GDM1 (cell line): ENCODE results near the gene PNN.
"Not testable (repeated sequence)": the region's sequence is repeated elsewhere in the genome, so short reads cannot be mapped to it uniquely, and the experiment has no call there.

Source experiments
- DNase-seq: peaks from one replicate; lab custom pipeline; 2025; lab: John Stamatoyannopoulos, UW

The PNN gene

DNA sequence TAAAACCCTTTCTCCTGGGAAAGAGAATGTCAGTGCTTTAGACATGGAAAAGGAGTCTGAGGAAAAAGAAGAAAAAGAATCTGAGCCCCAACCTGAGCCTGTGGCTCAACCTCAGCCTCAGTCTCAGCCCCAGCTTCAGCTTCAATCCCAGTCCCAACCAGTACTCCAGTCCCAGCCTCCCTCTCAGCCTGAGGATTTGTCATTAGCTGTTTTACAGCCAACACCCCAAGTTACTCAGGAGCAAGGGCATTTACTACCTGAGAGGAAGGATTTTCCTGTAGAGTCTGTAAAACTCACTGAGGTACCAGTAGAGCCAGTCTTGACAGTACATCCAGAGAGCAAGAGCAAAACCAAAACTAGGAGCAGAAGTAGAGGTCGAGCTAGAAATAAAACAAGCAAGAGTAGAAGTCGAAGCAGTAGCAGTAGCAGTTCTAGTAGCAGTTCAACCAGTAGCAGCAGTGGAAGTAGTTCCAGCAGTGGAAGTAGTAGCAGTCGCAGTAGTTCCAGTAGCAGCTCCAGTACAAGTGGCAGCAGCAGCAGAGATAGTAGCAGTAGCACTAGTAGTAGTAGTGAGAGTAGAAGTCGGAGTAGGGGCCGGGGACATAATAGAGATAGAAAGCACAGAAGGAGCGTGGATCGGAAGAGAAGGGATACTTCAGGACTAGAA is 6.1 kb downstream of the PNN start:
- DNase-seq: no peak

DNA sequence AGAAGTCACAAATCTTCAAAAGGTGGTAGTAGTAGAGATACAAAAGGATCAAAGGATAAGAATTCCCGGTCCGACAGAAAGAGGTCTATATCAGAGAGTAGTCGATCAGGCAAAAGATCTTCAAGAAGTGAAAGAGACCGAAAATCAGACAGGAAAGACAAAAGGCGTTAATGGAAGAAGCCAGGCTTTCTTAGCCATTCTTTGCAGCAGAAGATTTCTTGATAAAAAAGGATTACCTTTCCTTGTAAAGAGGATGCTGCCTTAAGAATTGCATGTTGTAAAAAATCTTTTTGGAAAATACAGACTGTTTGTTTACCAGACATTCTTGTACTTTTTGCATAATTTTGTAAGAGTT is 6.6 kb downstream of the PNN start:
- DNase-seq: no peak

DNA sequence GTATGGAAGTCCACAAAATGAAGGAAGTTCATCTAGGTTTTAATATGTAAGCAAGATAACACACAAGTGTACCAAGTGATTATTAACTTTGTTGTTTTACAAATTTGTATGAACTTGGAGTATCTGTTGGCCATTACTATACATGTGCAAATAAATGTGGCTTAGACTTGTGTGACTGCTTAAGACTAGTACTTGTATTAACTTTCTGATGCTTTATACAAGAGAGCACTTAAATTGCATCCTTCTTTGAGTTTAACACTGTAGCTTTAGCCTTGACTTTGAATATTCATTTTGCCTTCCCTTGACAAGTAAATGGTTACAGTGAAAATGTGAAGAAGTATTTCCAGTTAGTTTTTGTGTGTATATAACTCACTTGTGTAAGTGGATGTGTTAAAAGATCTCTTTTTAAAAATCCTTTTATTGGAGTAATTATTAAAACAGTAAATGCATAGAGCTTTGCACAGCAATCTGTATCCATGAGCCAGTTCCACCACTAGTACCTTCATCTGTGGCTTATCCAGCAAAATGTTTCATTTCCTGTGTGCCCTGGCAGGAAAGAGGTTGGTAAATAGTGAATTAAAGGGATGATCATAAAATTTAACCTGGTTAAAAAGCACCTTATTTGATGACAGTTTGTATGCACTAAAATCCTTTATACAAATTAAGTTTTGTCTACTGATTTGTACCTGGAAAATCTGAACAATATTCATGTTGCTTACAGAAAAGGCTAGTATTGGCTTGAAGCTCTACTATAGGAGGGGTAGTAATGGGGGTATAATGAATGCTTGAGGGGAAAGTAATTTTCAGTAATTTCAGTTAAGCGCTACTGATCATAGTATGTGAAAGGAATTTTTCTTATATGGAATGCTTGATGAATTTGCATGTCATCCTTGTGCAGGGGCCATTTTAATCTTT is 8.0 kb downstream of the PNN start:
- DNase-seq: no peak

DNA sequence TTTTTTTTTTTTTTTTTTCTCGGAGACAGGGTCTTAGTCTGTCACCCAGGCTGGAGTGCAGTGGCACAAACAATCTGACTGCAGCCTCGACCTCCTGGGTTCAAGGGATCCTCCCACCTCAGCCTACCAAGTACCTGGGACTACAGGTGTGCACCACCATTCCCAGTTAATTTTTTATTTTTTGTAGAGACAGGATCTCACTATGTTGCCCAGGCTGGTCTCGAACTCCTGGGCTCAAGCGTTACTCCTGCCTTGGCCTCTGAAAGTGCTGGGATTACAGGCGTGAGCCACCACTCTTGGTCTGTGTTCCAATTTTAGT is 8.6 kb downstream of the PNN start:
- DNase-seq: not testable (repeated sequence)

DNA sequence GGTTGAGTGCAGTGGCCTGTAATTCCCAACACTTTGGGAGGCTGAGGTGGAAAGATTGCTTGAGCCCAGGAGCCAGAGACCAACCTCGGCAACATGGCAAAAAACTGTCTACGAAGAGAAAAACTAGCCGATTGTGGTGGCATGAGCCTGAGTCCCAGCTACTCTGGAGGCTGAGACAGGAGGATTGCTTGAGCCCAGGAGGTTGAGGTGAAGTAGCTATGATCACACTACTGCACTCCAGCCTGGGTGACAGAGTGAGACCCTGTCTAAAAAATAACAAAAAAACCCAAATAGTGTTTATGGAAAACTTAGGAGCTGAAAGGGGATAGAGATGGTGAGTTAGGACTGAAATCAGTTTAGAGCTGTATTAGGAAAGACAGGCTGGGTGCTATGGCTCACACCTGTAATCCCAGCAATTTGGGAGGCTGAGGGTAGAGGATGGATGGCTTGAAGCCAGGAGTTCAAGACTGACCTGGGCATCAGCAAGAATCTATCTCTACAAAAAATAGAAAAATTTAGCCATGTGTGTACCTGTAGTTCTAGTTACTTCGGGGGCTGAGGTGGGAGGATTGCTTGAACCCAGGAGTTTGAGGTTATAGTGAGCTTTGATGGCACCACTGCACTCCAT is 9.7 kb downstream of the PNN start:
- no peak for DNase-seq

DNA sequence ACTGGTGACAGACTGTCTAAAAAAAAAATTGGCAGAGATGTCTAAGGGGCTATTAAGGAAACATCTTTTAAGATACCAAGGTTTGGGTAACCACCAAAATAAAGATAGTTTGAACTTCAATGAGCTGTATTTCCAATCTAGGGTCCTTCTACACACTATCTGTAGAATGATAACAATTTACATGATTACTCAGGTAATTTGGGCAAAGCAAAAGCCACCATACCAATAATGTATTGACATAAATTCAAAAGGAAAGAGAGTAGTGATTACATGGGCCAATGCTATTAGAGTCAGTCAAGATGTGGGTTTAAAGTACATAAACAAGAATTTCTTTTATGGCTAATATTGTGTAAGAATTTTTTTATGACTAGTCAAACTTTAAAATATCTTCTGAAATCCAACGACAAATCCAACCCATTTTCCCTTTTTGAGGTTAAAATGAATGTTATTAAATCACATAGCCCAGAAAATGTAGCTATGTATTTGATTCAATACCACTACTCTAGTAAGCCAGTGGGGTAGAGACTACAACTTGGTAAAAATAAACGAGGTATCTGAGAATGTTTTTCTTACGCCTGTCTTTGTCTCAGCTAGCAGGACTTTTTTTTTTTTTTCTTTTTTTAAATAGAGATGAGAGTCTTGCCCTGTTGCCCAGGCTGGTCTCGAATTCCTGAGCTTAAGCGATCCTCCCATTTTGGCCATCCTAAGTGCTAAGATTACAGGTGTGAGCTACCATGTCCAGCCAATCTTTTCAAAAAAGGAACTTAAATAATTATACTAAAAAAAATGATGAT is 10.4 kb downstream of the PNN start:
- DNase-seq: no peak

DNA sequence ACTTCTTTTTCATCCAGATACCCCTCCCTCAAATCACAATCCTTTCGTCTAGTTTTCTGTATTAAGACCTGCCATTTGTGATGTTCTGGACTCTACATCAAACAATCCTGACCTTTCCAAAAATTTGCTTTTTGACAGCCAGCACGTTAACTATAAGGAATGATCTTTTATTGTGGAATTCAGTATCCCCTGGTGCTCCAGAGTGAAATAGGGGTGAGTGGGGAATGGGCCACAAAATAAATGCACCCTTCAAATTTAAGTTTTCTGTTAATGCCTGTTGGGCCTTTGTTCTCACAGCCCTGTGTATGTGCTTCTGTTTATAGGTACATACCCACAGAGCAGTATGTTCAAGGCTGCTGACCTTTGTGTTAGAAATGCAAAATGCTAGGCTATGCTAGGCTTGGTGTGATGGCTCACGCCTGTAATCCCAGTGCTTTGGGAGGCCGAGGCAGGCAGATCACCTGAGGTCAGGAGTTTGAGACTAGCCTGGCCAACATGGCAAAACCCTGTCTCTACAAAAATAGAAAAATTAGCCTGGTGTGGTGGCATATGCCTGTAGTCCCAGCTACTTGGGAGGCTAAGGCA is 12.0 kb downstream of the PNN start:
- no peak for DNase-seq

DNA sequence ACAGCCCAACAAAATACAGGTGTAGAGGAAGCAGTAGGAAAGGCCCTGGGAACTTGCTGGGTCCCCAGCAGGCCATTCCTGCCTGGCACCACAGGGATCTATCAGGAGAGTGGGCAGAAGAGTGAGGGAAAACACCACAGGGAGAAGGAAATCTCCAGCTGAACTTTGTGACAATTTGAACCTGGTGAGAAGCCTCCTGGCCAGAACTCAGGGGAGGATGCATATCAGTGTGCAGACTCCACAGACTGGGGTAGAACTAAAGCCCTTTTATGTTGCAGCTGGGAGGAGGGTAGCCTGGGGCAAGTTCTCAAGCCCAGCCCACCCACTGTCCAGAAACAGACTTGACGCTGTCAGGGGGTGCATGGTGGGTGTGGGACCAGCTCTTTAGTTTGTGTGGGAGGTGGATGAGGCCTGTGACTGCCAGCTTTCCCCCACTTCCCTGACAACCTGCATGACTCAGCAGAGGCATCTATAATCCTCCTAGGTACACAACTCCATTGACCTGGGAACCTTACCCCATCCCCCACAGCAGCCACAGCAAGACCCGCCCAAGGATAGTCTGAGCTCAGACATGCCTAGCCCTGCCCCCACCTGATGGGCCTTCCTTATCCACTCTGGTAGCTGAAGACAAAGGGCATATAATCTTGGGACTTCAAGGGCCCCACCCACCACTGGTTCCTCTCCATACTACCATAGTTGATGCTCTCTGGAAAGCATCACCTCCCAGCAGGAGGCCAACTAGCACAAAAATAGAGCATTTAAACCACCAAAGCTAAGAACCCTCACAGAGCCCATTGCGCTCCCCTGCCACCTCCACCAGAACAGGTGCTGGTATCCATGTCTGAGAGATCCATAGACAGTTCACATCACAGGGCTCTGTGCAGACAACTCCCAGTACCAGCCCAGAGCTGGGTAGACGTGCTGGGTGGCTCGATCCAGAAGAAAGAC is 28.9 kb downstream of the PNN start:
- DNase-seq: no peak

DNA sequence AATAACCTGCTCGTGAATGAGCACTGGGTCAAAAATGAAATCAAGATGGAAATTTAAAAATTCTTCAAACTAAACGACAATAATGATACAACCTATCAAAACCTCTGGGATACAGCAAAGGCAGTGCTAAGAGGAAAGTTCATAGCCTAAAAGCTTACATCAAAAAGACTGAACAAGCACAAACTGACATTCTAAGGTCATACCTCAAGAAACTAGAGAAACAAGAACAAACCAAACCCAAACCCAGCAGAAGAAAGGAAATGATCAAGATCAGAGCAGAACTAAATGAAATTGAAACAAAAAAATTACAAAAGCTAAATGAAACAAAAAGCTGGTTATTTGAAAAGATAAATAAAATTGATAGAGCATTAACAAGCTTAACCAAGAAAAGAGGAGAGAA is 32.4 kb downstream of the PNN start:
- not testable (repeated sequence) for DNase-seq

DNA sequence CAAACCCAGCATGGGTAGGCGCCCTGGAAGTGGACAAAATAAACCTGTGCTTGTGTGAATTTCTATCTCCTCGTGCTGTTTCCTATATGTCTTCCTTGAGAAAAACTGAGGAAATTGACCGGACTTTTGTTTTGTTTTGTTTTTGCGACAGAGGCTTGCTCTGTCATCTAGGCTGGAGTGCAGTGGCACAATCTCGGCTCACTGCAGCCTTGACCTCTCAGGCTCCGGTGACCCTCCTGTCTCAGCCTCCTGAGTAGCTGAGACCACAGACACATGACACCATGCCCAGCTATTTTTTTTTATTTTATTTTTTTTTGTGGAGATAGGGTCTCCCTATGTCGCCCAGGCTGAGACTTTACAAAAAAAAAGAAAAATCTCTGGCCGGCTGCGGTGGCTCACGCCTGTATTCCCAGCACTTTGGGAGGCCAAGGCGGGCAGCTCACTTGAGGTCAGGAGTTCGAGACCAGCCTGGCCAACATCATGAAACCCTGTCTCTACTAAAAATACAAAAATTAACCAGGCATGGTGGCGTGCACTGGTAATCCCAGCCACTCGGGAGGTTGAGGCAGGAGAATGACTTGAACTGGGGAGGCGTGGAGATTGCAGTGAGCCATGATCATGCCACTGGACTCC is 36.2 kb downstream of the PNN start:
- DNase-seq: no peak

DNA sequence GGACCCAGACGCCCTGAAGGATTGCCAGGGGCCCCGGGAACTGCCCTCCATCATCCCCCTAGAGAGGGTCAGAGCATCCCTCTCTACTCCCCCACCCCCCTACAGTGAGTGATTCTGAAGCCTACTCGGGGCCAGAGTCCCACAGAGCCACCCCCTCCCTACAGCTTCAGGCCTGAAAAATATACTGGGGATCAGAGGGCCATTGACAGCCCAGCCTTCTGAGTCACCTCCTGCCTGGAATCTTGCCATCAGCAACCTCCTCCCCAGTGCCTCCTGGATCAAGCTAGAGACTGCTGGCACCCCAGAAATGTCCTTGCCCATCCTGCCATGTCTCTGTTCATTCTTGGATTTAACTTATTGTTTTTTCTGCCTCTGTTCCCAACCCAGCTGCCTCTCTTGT is 37.0 kb downstream of the PNN start:
- DNase-seq: no peak

DNA sequence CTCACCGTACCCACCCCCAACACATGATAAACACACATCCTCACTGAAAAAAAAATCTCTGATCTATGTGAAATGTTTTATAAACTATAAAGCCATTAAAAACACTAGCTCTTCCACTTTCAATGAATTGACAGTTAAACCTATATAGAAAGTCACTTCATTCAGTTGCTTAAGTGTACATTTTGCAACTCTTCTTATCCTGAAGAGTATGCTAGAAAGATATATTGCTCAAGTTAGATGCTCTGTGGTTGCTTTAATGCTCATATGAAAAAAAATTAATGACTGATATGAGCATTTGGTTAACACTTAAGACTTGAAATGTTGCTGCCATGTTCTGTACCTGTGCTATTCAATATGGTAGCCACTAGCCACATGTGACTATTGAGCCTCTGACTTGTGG is 37.6 kb downstream of the PNN start:
- no peak for DNase-seq

DNA sequence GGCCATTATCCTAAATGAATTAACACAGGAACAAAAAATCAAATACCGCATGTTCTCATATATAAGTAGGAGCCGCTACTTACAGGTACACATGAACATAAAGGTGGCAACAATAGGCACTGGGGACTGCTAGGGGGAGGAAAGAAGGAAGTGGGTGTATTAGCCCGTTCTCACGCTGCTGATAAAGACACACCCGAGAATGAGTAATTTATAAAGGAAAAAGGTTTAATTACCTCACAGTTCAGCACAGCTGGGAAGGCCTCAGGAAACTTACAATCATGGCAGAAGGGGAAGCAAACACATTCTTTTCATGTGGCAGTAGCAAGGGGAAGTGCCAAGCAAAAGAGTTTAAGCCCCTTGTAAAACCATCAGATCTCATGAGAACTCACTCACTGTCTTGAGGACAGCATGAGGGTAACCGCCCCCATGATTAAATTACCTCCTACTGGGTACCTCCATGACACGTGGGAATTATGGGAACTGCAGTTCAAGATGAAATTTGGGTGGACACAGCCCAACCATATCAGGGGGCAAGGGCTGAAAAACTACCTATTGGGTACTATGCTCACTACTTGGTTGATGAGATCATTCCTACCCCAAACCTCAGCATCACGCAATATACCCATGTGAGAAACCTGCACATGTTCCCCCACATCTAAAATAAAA is 42.3 kb downstream of the PNN start:
- no peak for DNase-seq

DNA sequence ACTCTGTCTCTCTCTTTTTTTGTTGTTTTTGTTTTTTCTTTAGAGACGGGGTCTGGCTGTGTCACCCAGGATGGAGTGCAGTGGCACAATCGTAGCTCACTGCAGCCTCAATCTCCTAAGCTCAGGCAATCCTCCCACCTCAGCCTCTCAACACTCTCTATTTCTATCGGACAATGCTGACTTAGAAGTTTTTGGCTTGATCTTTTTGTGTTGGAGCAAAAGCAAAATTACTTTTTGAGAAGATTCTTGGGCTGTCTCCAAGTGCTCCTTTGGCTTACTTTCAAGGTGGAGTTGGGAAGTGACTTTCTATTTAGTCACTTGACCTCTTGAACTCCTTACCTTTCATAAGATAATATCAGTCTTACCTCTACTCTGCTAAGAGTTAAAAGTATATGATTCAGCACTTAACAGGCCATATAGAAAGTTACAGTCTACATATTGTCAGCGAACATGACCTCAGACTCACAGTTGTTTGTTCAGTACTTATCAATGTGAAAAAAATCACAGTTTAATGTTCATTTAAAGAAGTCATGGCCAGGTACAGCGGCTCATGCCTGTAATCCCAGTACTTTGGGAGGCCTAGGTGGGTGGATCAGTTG is 43.2 kb downstream of the PNN start:
- no peak for DNase-seq

DNA sequence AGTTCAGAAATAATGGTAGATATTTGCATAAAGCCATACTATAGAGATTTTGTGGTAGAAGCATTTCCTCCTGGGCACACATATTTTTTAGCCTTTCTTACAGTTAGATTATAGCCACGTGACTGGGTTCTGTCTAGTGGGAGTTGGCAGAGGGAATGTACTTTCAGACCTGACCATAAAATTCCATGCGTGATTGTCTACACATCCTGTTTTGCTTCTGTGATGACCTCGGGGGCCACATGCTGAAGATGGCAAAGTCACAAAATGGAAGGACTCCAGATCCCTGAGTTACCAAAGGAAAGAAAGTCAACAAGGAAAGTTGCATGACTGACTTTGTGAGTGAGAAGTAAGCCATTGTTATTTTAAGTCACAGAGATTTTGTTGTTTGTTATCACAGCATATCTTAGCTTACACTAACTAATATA is 44.0 kb downstream of the PNN start:
- no peak for DNase-seq

DNA sequence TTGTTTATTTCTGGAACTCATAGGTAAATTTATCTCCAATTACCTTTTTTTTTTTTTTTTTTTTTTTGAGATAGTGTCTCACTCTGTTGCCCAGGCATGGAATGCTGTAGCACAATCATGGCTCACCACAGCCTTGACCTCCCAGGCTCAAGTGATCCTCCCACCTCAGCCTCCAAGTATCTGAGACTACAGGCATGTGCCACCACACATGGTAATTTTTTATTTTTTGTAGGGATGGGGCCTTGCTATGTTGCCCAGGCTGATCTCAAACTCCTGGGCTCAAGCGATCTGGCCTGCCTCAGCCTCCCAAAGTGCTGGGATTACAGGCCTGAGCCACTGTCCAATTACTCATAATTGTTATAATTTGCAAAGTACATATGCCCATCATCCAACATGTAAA is 45.4 kb downstream of the PNN start:
- DNase-seq: not testable (repeated sequence)

DNA sequence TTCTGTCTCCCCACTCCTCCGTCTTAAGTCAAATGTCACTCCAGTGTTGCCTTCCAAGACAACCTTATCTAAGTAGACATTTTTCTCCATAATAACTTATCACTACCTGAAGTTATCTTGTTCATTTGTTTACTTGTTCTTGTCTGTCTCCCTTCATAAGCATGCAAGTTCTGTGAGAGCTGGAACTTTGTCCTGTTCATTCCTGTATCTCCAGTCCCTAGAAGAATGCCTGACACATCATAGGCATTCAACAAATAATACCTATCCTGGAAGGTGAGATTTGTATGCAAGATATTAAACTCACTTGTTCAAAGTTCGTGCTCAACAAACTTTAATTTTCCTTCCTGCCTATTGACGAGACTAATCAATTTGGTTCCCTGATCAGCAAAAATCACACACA is 53.0 kb downstream of the PNN start:
- no peak for DNase-seq

DNA sequence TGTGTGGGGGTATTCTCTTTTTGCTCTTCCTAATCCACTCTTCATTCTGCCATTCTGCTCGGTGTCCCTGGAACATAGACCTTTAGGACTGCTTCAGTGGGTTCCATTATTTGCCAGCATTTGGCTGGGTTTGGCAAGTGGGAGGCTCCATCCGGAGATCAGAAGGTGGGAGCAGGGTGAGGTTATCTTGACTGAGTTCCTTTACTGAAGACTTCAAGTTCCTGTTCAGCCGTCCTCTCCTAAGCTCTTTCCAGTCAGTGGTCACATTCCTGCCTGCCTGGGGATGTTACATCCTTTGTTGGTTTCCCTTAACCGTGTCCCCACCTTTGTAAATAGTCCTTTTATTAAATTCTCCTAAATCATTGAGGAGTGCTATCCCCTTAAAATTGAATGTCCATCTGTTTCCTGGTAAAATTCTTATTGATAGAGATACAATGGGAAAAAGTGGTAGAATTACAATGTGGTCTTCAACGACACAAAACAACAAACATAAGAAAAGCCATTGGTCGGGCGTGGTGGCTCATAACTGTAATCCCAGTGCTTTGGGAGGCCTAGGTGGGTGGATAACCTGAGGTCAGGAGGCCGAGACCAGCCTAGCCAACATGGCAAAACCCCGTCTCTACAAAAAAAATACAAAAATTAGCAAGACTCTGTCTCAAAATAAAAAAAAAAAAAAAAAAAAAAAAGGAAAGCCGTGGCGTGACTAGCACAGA is 53.6 kb downstream of the PNN start:
- DNase-seq: no peak

DNA sequence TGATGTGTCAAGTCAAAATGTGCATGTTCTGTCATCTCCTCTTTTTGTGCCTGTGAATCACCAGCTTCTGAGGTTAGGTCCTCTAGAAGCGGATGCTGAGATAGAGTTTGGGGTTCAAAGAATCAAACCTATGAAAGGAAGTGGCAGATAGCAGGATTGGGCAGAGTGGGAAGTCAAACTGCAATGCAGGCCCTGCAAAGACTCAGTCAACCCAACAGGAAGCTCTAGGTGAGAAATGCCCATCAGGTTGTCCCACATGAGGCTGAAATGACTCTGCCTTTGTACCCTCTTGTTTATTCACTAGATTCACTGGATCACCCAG is 54.1 kb downstream of the PNN start:
- no peak for DNase-seq
